MM.1S (cell line): ENCODE results near the gene SH2D2A.

Experiments
- EZH2phosphoT487 ChIP-seq: fragments of 300-600 bp; sonication (generic); IDR thresholded peaks from 2 replicates; pipeline ENCODE4 v1.6.1; 2018; ENCODE audit warnings: antibody characterized with exemption, low read length
- TF ChIP-seq, protein P1 (sequence below): fragments of 300-600 bp; sonication (generic); IDR thresholded peaks from 2 replicates; pipeline ENCODE4 v1.5.1; 2016; ENCODE audit warnings: antibody characterized with exemption, low read length, mixed read lengths

DNA sequence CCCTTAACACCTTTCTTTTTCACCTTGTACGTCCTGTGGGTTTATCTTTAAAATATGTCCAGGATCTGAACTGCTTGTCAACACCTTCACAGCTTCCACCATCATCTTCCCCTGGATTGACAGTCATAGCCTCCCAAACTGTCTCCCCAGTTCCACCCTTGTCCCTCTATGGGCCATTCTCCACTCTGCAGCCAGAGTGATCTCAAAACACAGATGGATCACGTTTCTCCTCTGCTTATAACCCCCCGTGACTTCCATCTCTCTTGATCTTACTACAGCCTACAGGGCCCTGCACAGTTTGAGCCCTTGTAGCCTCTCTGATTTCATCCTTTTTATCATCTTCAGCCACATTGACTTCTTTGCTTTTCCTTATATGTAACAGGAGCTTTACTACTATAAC is 38.0 kb upstream of the SH2D2A start:
- TF ChIP-seq EZH2phosphoT487: no peak
- TF ChIP-seq, protein P1, sequence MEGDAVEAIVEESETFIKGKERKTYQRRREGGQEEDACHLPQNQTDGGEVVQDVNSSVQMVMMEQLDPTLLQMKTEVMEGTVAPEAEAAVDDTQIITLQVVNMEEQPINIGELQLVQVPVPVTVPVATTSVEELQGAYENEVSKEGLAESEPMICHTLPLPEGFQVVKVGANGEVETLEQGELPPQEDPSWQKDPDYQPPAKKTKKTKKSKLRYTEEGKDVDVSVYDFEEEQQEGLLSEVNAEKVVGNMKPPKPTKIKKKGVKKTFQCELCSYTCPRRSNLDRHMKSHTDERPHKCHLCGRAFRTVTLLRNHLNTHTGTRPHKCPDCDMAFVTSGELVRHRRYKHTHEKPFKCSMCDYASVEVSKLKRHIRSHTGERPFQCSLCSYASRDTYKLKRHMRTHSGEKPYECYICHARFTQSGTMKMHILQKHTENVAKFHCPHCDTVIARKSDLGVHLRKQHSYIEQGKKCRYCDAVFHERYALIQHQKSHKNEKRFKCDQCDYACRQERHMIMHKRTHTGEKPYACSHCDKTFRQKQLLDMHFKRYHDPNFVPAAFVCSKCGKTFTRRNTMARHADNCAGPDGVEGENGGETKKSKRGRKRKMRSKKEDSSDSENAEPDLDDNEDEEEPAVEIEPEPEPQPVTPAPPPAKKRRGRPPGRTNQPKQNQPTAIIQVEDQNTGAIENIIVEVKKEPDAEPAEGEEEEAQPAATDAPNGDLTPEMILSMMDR: 0 out of 2 replicates have a peak, but pooled peaks have one; percentile 5
